ENCODE measurements around the gene UGT2A1.

GRCh38 chr4:69649207-69649606 is 3.8 kb downstream of the UGT2A1 start:
- TF ChIP-seq LEF1 (IDR thresholded peaks at IDR 0.05; ENCODE audit: borderline replicate concordance) (no peak), ZNF384 (IDR thresholded peaks at IDR 0.05) (no peak), ELF4 (IDR thresholded peaks at IDR 0.05) (no peak), TARDBP (IDR thresholded peaks at IDR 0.05) (no peak)

Measured in HEK293T (cell line).